Natural killer cell (primary cell): ENCODE data around the gene AUTS2. TPM values are rescaled to one million over a fixed set of nuclear protein-coding genes. Genes with fewer than 3 reads are reported as not detected.

Source experiments
- ATAC-seq, 3 donors: fragments of 150-1000 bp in 2 of 3; fragments of 200-7000 bp in 1 of 3; cut with Tn5 transposase; 1 replicate in 1 of 3; 2 replicates in 2 of 3; pipeline ENCODE4 v1.10.0; 2021; ENCODE audit warnings: mild to moderate bottlenecking in 2 of 3, moderate library complexity in 2 of 3
- DNase-seq, 2 donors: peaks; one replicate each; pipeline versions ENCODE4 v3.0.0 to v3.0.0-alpha.2; 2013 to 2021; ENCODE audit warnings: mixed read lengths in 1 of 2
- H3K27ac ChIP-seq: one replicate; pipeline ENCODE4 v1.5.1; 2013; ENCODE audit warnings: mild to moderate bottlenecking, low read length
- H3K27me3 ChIP-seq: one replicate; pipeline ENCODE4 v1.6.1; 2013; ENCODE audit warnings: low read length; ENCODE audit not compliant: control insufficient read depth, insufficient read depth
- H3K36me3 ChIP-seq: one replicate; pipeline ENCODE4 v1.6.1; 2013; ENCODE audit warnings: low read length; ENCODE audit not compliant: control insufficient read depth, insufficient read depth
- H3K4me1 ChIP-seq: one replicate; pipeline ENCODE4 v1.6.1; 2013; ENCODE audit warnings: low read length; ENCODE audit not compliant: control insufficient read depth, insufficient read depth
- H3K4me3 ChIP-seq: one replicate; pipeline ENCODE4 v1.5.1; 2013; ENCODE audit warnings: low read length
- H3K9me3 ChIP-seq: one replicate; pipeline ENCODE4 v1.6.1; 2013; ENCODE audit warnings: low read length; ENCODE audit not compliant: control insufficient read depth, insufficient read depth
- H3K27ac Mint-ChIP-seq, 2 donors: one replicate each; pipeline ENCODE4 v1.8.0; 2022; ENCODE audit warnings: mild to moderate bottlenecking in 2 of 2, mixed read lengths in 2 of 2, moderate library complexity in 1 of 2
- H3K27me3 Mint-ChIP-seq, 2 donors: one replicate each; pipeline ENCODE4 v1.8.0; 2022; ENCODE audit warnings: low read depth in 2 of 2, mixed read lengths in 2 of 2
- H3K36me3 Mint-ChIP-seq: one replicate; pipeline ENCODE4 v1.8.0; 2022; ENCODE audit warnings: mixed read lengths
- H3K4me1 Mint-ChIP-seq, 2 donors: one replicate each; pipeline ENCODE4 v1.8.0; 2022; ENCODE audit warnings: mixed read lengths in 2 of 2
- H3K4me3 Mint-ChIP-seq: one replicate; pipeline ENCODE4 v1.8.0; 2022; ENCODE audit warnings: mild to moderate bottlenecking, moderate library complexity, mixed read lengths
- H3K9me3 Mint-ChIP-seq, 2 donors: one replicate each; pipeline ENCODE4 v1.8.0; 2022; ENCODE audit warnings: mixed read lengths in 2 of 2
- WGBS: methylation state at CpG from one replicate; pipeline ENCODE4 v1.1.7; 2013; ENCODE audit warnings: missing lambda C conversion rate; ENCODE audit not compliant: insufficient coverage; 5-methylcytosine and 5-hydroxymethylcytosine counted together
- intact Hi-C: fragments of 100-400 bp; cut with micrococcal nuclease; formaldehyde crosslinking; loops from one replicate; pipeline ENCODE4 v1.14.2; 2022
- total RNA-seq, 4 donors: library from RNA; stranded (reverse); fragments of 120-200 nt in 1 of 4; gene quantifications; one replicate each; pipeline versions ENCODE4 v1.2.3 to v1.2.4, GENCODE V29; 2013 to 2022
- TF ChIP-seq, protein P1 (sequence below): fragments of 200-600 bp; IDR thresholded peaks from one replicate; pipeline ENCODE4 v1.8.0; 2022; ENCODE audit warnings: antibody characterized with exemption

The AUTS2 gene
- total RNA-seq, 3 donors from 2014 or later (not counting 1 experiment from before 2014, with no cell fraction given) = 147 to 197 (median 155) TPM

DNA sequence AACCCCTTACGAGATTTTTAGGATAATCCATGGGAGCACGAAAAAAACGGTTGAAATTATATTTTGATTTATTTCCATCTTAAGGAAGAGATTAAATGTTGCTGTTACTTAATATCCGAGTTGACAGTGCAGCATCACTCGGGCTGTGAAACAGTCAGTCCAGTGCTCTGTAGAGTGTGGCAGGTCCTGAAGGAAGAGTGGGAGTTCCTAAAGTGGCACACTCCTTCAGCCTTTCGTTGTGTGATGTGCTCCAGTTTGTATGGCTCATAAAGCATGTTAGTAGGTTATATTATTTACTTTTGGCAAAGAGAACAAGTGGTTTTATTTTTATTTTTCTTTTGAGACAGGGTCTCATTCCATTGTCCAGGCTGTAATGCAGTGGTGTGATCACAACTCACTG, 358.3 kb downstream of the AUTS2 start:
- TF ChIP-seq, protein P1, sequence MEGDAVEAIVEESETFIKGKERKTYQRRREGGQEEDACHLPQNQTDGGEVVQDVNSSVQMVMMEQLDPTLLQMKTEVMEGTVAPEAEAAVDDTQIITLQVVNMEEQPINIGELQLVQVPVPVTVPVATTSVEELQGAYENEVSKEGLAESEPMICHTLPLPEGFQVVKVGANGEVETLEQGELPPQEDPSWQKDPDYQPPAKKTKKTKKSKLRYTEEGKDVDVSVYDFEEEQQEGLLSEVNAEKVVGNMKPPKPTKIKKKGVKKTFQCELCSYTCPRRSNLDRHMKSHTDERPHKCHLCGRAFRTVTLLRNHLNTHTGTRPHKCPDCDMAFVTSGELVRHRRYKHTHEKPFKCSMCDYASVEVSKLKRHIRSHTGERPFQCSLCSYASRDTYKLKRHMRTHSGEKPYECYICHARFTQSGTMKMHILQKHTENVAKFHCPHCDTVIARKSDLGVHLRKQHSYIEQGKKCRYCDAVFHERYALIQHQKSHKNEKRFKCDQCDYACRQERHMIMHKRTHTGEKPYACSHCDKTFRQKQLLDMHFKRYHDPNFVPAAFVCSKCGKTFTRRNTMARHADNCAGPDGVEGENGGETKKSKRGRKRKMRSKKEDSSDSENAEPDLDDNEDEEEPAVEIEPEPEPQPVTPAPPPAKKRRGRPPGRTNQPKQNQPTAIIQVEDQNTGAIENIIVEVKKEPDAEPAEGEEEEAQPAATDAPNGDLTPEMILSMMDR = no peak
- Mint-ChIP-seq H3K9me3 (no peaks in the 10 kb centered on the region), H3K4me3 (no peak overlapping the region), H3K4me1 (peaks cover 0 to 5% of the 10 kb centered on the region in 2 donors), H3K27me3 (no peaks in the 10 kb centered on the region), H3K27ac (no peak overlapping the region), H3K36me3 (no peaks in the 10 kb centered on the region)
- no peaks in the 10 kb centered on the region for H3K36me3 ChIP-seq
- no peaks in the 10 kb centered on the region for H3K9me3 ChIP-seq
- DNase-seq (no peak), ATAC-seq (no peak)
- H3K27ac ChIP-seq = no peak overlapping the region
- H3K4me3 ChIP-seq = no peak overlapping the region
- intact Hi-C loops = no loop called here
- WGBS = 86% methylated on average over 6 of the region's 6 CpGs
- no peaks in the 10 kb centered on the region for H3K27me3 ChIP-seq
- no peaks in the 10 kb centered on the region for H3K4me1 ChIP-seq

DNA sequence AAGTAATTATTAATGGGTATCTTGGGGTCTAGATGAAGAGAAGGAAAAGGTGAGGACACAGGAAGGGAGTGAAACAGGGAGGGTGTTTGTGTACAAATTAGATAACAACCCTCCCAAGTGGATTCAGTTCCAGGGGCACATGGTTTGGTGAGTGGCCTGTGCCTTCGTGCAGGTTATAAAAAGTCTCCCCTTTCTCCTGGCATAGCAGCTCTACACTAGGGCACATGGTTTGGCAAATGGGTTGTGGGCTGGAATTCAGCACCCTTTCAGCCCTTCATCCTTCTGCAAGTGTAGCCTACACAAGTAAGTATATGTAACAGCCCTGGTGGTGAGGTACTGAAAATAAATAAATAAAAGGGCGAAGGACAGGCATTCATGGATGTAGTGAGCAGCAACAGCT, 359.4 kb downstream of the AUTS2 start:
- ATAC-seq (no peak), DNase-seq (no peak)
- Mint-ChIP-seq H3K27ac (no peak overlapping the region), H3K4me1 (peaks cover 5 to 10% of the 10 kb centered on the region in 2 donors), H3K9me3 (no peaks in the 10 kb centered on the region), H3K36me3 (no peaks in the 10 kb centered on the region), H3K27me3 (no peaks in the 10 kb centered on the region), H3K4me3 (no peak overlapping the region)
- Histone ChIP-seq H3K36me3 (no peaks in the 10 kb centered on the region), H3K27ac (no peak overlapping the region), H3K9me3 (no peaks in the 10 kb centered on the region), H3K27me3 (no peaks in the 10 kb centered on the region), H3K4me3 (no peak overlapping the region), H3K4me1 (no peaks in the 10 kb centered on the region)
- TF ChIP-seq, protein P1 = no peak
- intact Hi-C loops = no loop called here
- WGBS = 100% methylated on average over 1 of the region's 2 CpGs

DNA sequence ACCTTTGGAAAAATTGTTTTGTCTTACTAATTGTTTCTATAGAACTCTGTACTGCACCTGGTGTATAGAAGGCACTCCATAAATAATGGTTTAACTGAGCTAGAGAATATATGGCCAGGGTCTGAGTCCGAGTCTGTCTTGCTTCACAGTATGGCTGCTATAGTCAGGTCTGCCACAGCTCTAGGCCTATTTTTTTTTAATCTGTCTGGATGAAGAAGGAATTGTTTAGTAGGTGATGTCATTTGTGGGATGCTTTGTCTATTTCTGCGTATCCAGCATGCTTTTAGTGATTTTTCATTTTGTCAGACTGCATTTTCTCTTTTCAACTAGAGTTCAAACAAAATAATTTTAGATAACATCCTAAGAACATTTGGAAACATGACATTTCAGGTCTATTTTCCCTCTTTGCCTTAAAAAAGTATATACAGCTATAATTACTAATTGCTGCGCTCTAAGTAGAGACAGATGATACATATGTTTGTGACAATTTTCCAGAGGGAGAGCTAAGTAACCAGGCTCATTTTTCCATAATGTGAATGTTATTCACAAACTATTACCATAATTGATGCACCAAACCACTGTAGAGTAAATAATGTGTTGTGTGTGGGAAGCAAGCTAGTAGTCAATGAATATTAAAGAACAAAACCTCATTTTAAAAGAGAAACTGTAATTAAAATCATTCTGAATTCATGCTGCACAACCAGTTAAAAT, 361.7 kb downstream of the AUTS2 start:
- 93% methylated on average over 1 of the region's 3 CpGs for WGBS
- peaks cover 8 to 14% of the 10 kb centered on the region in 2 donors for H3K4me1 Mint-ChIP-seq

More for the DNA sequence above, 361.7 kb downstream of the AUTS2 start:
- Histone ChIP-seq H3K27me3 (no peaks in the 10 kb centered on the region), H3K27ac (no peak overlapping the region), H3K4me1 (no peaks in the 10 kb centered on the region), H3K4me3 (no peak overlapping the region), H3K9me3 (no peaks in the 10 kb centered on the region), H3K36me3 (no peaks in the 10 kb centered on the region)
- DNase-seq (no peak), ATAC-seq (no peak)
- intact Hi-C loops = no loop called here
- Mint-ChIP-seq H3K4me3 (no peak overlapping the region), H3K27me3 (peaks cover 0 to 3% of the 10 kb centered on the region in 2 donors), H3K27ac (no peak overlapping the region), H3K9me3 (no peaks in the 10 kb centered on the region), H3K36me3 (no peaks in the 10 kb centered on the region)
- TF ChIP-seq, protein P1 = no peak
